DND-41 (cell line): ENCODE measurements around the gene ZNF750.

Experiments used
- CTCF ChIP-seq: IDR thresholded peaks from 2 replicates; pipeline ENCODE4 v1.5.1; 2012; ENCODE audit warnings: borderline replicate concordance, low read length, moderate library complexity, mild to moderate bottlenecking; ENCODE audit not compliant: poor library complexity, severe bottlenecking; ENCODE audit errors: extremely low read depth
- EZH2 ChIP-seq: IDR thresholded peaks from 3 replicates; pipeline ENCODE4 v1.6.1; 2012; ENCODE audit warnings: borderline replicate concordance, low read depth, mild to moderate bottlenecking, moderate library complexity, low read length, inconsistent platforms; ENCODE audit not compliant: severe bottlenecking

- TF ChIP-seq CTCF (no peak), EZH2 (no peak)
Observed at GRCh38 chr17:82815354-82815753, 24.5 kb downstream of the ZNF750 start.
